Measurements from ENCODE around the gene C1QTNF4.

C1QTNF4 gene

GRCh38 chr11:47539681-47540039 is 54.6 kb downstream of the C1QTNF4 start:
- Histone ChIP-seq H3K9ac (ENCODE audit: low read length) (no peak overlapping the region), H3K36me3 (ENCODE audit: low read length) (no peaks in the 10 kb centered on the region), H4K20me1 (ENCODE audit: low read depth, low read length) (peaks cover 31% of the 10 kb centered on the region), H3K4me3 (ENCODE audit: insufficient read depth, low read length, poor library complexity, severe bottlenecking) (no peak overlapping the region), H3K27ac (ENCODE audit: low read depth, low read length) (no peak overlapping the region), H3K27me3 (ENCODE audit: low read length) (no peaks in the 10 kb centered on the region), H3K4me2 (ENCODE audit: low read depth, low read length, poor library complexity, severe bottlenecking) (no peak overlapping the region), H2AFZ (ENCODE audit: low read depth, low read length, severe bottlenecking) (no peak overlapping the region), H3K9me3 (ENCODE audit: insufficient read depth, low read length) (no peaks in the 10 kb centered on the region), H3F3A (ENCODE audit: insufficient read depth) (no peaks in the 10 kb centered on the region; the same call in 1 of the 2 replicates), H3K9me2 (replicated peaks; ENCODE audit: insufficient read depth, low read length) (no peaks in the 10 kb centered on the region), H3K79me2 (ENCODE audit: insufficient read depth, low read length) (peaks cover 100% of the 10 kb centered on the region)
- no peak for TF ChIP-seq EZH2phosphoT487 (conservative IDR thresholded peaks at IDR 0.05; ENCODE audit: low read length)
- no peak for TF ChIP-seq CTCF (IDR thresholded peaks at IDR 0.05; ENCODE audit: insufficient read depth, low read length, poor library complexity, severe bottlenecking)

All from SU-DHL-6 (cell line).